HEK293T (cell line): ENCODE measurements around the gene AIMP1.

Experiments
- CTCF ChIA-PET: fragments of 350-600 bp; formaldehyde crosslinking; extraction: SDS; loops from one replicate; lab custom pipeline; 2021; ENCODE audit warnings: antibody characterized with exemption, inconsistent platforms; lab: Yijun Ruan, JAX
- POLR2A ChIA-PET: fragments of 350-600 bp; formaldehyde crosslinking; extraction: SDS; loops from one replicate; lab custom pipeline; 2020; ENCODE audit warnings: antibody characterized with exemption, inconsistent platforms; lab: Yijun Ruan, JAX
- DNase-seq: peaks from one replicate; pipeline ENCODE4 v3.0.0; 2012; ENCODE audit warnings: mixed read lengths; ENCODE audit errors: extremely low spot score
- ARNT ChIP-seq: fragments of 450-650 bp; IDR thresholded peaks from 2 replicates; pipeline ENCODE4 v1.6.1; 2017; ENCODE audit warnings: mild to moderate bottlenecking
- BHLHE40 ChIP-seq: fragments of 450-650 bp; IDR thresholded peaks from 2 replicates; pipeline ENCODE4 v1.6.1; 2016; ENCODE audit warnings: mild to moderate bottlenecking, moderate library complexity, borderline replicate concordance
- CTBP1 ChIP-seq: fragments of 450-650 bp; IDR thresholded peaks from 2 replicates; pipeline ENCODE4 v1.6.1; 2016; ENCODE audit warnings: borderline replicate concordance
- ELF4 ChIP-seq: fragments of 450-650 bp; IDR thresholded peaks from 2 replicates; pipeline ENCODE4 v1.6.1; 2017; ENCODE audit warnings: antibody characterized with exemption
- FOXA1 ChIP-seq: fragments of 450-650 bp; IDR thresholded peaks from 2 replicates; pipeline ENCODE4 v1.6.1; 2016; ENCODE audit warnings: mild to moderate bottlenecking
- FOXK2 ChIP-seq: fragments of 450-650 bp; IDR thresholded peaks from 2 replicates; pipeline ENCODE4 v1.6.1; 2016; ENCODE audit warnings: mild to moderate bottlenecking
- FOXM1 ChIP-seq: fragments of 450-650 bp; IDR thresholded peaks from 2 replicates; pipeline ENCODE4 v1.6.1; 2017; ENCODE audit warnings: mild to moderate bottlenecking, borderline replicate concordance
- HDGF ChIP-seq: fragments of 450-650 bp; IDR thresholded peaks from 2 replicates; pipeline ENCODE4 v1.6.1; 2017; ENCODE audit warnings: antibody characterized with exemption, borderline replicate concordance
- L3MBTL2 ChIP-seq: fragments of 450-650 bp; conservative IDR thresholded peaks from 2 replicates; pipeline ENCODE4 v1.6.1; 2016; ENCODE audit warnings: mild to moderate bottlenecking
- LEF1 ChIP-seq: fragments of 450-650 bp; IDR thresholded peaks from 2 replicates; pipeline ENCODE4 v1.6.1; 2017; ENCODE audit warnings: mild to moderate bottlenecking, borderline replicate concordance
- NFRKB ChIP-seq: fragments of 450-650 bp; IDR thresholded peaks from 2 replicates; pipeline ENCODE4 v1.6.1; 2016; ENCODE audit warnings: mild to moderate bottlenecking, moderate library complexity
- SP1 ChIP-seq: fragments of 450-650 bp; IDR thresholded peaks from 2 replicates; pipeline ENCODE4 v1.6.1; 2017
- SUZ12 ChIP-seq: fragments of 450-650 bp; IDR thresholded peaks from 2 replicates; pipeline ENCODE4 v1.6.1; 2016; ENCODE audit warnings: mild to moderate bottlenecking
- TARDBP ChIP-seq: fragments of 450-650 bp; IDR thresholded peaks from 2 replicates; pipeline ENCODE4 v1.6.1; 2016
- ZNF384 ChIP-seq: fragments of 450-650 bp; IDR thresholded peaks from 2 replicates; pipeline ENCODE4 v1.6.1; 2016
- TF ChIP-seq, protein P1 (sequence below): fragments of 450-650 bp; IDR thresholded peaks from 2 replicates; pipeline ENCODE4 v1.6.1; 2016

AIMP1 gene

DNA sequence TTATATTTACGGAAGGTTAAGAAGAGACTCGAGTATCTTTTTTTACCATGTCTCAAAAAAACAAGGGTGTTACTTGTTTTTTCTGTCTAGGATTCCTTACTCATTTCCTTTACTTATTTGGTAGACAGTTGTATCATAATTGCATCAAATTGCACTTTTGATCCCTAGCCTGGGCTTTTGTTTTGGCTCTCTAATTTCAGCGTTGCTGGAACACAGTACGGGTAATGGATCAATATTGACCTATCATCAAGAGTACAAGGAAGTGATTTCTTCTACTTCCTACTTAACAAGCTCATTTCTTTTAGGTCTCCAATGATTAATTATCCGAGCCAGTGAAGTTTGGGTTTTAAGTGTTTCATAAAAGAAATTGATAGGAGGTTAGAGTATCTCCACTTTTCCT lies 16.8 kb downstream of the AIMP1 start:
- ChIA-PET CTCF (no interaction called here), POLR2A (no interaction called here)
- no peak for DNase-seq
- TF ChIP-seq FOXK2 (no peak), ELF4 (no peak), FOXA1 (no peak), HDGF (no peak), SUZ12 (no peak), ZNF384 (no peak), TARDBP (no peak), LEF1 (no peak)
- TF ChIP-seq, protein P1, sequence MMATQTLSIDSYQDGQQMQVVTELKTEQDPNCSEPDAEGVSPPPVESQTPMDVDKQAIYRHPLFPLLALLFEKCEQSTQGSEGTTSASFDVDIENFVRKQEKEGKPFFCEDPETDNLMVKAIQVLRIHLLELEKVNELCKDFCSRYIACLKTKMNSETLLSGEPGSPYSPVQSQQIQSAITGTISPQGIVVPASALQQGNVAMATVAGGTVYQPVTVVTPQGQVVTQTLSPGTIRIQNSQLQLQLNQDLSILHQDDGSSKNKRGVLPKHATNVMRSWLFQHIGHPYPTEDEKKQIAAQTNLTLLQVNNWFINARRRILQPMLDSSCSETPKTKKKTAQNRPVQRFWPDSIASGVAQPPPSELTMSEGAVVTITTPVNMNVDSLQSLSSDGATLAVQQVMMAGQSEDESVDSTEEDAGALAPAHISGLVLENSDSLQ = no peak

DNA sequence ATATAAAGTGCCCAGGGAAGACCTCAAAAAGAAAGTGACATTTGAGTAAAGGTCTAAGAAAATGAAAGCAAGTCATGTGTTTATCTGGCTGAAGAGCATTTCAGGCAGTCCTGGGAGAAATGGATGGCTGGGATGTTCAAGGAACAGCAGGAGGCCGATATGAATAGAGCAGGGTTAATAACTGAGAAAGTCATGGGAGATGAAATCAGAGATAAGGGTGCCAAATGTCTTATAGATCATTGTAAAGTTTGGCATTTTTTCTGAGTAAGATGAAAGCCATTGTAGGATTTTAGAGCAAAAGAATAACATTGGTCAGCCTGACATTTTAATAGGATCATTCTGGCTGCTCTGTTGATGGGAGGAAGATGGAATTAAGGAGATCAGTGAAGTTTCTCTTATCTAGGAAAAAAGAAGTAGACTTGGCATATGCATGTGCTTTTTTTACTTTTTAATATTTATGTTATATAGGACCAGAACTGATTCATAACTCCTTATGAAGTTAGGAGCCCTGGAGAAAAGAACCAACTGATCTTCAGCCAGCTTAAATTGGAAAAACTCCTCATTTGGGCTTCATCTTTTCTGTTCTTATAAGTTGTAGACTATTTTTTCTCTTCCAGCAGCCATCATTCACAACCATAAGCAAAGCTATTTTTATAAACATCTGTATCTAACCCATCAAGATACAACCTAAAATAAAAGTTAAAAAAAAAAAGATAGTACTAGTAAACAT lies 18.6 kb downstream of the AIMP1 start:
- CTCF ChIA-PET = interaction anchor here (0.6 kb wide), 1 partner anchor 21 kb away, joined by 10 read pairs; no protein-coding TSS in a partner anchor
- POLR2A ChIA-PET = no interaction called here
- no peak for DNase-seq
- TF ChIP-seq SP1 (no peak), LEF1 (no peak), ZNF384 (no peak), ARNT (no peak), BHLHE40 (no peak), SUZ12 (no peak), ELF4 (no peak), HDGF (no peak), FOXA1 (no peak), FOXM1 (no peak), TARDBP (no peak), L3MBTL2 (no peak), CTBP1 (no peak), NFRKB (no peak), FOXK2 (no peak)
- TF ChIP-seq, protein P1 = no peak

DNA sequence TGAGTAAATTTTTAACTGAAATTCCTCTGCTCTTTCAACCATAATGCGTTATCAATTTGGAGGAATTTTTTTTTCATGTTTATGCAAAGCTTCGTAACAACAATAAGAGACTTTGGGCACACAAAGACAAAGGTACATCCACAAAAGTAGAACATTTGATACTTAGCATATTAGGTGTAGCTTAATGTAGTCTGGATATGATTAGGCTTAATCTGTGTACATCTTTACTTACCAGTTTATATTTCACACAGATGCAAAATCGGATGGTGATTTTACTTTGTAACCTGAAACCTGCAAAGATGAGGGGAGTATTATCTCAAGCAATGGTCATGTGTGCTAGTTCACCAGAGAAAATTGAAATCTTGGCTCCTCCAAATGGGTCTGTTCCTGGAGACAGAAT lies 20.3 kb downstream of the AIMP1 start:
- ChIA-PET POLR2A (no interaction called here), CTCF (no interaction called here)
- TF ChIP-seq SUZ12 (no peak), BHLHE40 (no peak), LEF1 (no peak), ARNT (no peak), CTBP1 (no peak), FOXM1 (no peak), ELF4 (no peak), SP1 (no peak)
- TF ChIP-seq, protein P1 = no peak
- DNase-seq = no peak

DNA sequence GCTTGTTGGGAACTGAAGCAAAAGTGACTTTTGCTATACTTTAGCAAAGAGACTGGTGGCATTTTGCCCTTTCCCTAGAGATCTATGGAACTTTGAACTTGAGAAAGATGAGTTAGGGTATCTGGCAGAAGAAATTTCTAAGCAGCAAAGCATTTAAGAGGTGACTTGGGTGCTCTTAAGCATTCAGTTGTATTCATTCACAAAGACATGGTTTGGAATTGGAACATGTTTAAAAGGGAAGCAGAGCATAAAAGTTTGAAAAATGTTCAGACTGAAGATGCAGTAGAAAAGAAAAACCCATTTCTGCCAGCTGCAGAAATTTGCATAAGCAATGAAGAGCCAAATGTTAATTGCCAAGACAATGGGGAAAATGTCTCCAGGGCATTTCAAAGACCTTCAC lies 21.6 kb downstream of the AIMP1 start:
- ChIA-PET POLR2A (no interaction called here), CTCF (no interaction called here)
- no peak for TF ChIP-seq FOXM1
- TF ChIP-seq ARNT = no peak
- no peak for TF ChIP-seq FOXK2
- TF ChIP-seq SP1 = no peak
- no peak for TF ChIP-seq ZNF384
- TF ChIP-seq BHLHE40 = no peak
- no peak for TF ChIP-seq LEF1
- no peak for TF ChIP-seq HDGF
- TF ChIP-seq, protein P1 = no peak
- DNase-seq = no peak

DNA sequence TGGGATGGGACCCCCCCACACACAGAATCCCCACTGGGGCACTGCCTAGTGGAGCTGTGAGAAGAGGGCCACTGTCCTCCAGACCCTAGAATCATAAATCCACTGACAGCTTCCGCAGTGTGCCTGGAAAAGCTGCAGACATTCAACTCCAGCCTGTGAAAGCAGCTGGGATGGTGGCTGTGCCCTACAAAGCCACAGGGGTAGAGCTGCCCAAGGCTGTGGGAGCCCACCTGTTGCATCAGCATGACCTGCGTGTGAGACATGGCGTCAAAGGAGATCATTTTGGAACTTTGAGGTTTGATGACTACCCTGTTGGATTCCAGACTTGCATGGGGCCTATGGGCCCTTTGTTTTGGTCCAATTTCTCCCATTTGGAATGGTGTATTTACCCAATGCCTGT lies 22.3 kb downstream of the AIMP1 start:
- CTCF ChIA-PET = no interaction called here
- POLR2A ChIA-PET = no interaction called here
- no peak for DNase-seq
- TF ChIP-seq FOXM1 (no peak), ZNF384 (no peak), ELF4 (no peak), ARNT (no peak), NFRKB (no peak), CTBP1 (no peak), L3MBTL2 (no peak), FOXK2 (no peak)
- TF ChIP-seq, protein P1 = no peak
